ENCODE measurements around the gene SHC3. TPM values are rescaled to one million over a fixed set of nuclear protein-coding genes. Genes with fewer than 3 reads are reported as not detected.

Gene SHC3
- total and polyA plus RNA-seq, 2 experiments from 2014 or later = 1.3 to 2.9 TPM

GRCh38 chr9:89096807-89097206, 81.8 kb downstream of the SHC3 start:
- H3K4me1 Mint-ChIP-seq = no peaks in the 10 kb centered on the region
- Histone ChIP-seq H3K27ac (ENCODE audit: low read depth) (no peak overlapping the region), H3K27me3 (ENCODE audit: insufficient read depth) (no peaks in the 10 kb centered on the region), H3K9me2 (ENCODE audit: insufficient read depth) (no peaks in the 10 kb centered on the region), H3K36me3 (ENCODE audit: insufficient read depth) (no peaks in the 10 kb centered on the region), H3K4me2 (no peak overlapping the region), H4K20me1 (replicated peaks; ENCODE audit: insufficient read depth) (no peaks in the 10 kb centered on the region), H2AFZ (no peak overlapping the region), H3K4me1 (ENCODE audit: insufficient read depth) (peaks cover 2% of the 10 kb centered on the region; the same call in 1 of the 2 replicates), H3K4me3 (no peak overlapping the region), H3F3A (replicated peaks; ENCODE audit: low read depth) (no peaks in the 10 kb centered on the region), H3K79me2 (replicated peaks; ENCODE audit: insufficient read depth) (no peaks in the 10 kb centered on the region)
- no peak overlapping the region for H3K4me3 Mint-ChIP-seq
- H3K9me3 Mint-ChIP-seq = no peaks in the 10 kb centered on the region; the same call in 2 of the 3 replicates
- no peak overlapping the region for H3K27ac Mint-ChIP-seq
- DNase-seq (ENCODE audit: low spot score) (peak; percentile 39), ATAC-seq (peak; percentile 39; the same call in 1 of the 3 replicates)
- no peaks in the 10 kb centered on the region; the same call in 2 of the 3 replicates for H3K36me3 Mint-ChIP-seq (ENCODE audit: low read depth)
- H3K27me3 Mint-ChIP-seq (ENCODE audit: insufficient read depth, low read depth, poor library complexity) = peaks cover 2% of the 10 kb centered on the region
- no peak for TF ChIP-seq ZNF114 (CRISPR knock-in tag; IDR thresholded peaks at IDR 0.05)
- no peak for TF ChIP-seq REST (IDR thresholded peaks at IDR 0.05; ENCODE audit: unreplicated experiment)
- TF ChIP-seq ZNF331 (CRISPR knock-in tag; IDR thresholded peaks at IDR 0.05; ENCODE audit: low read depth) = no peak
- no peak for TF ChIP-seq POLR2AphosphoS5 (IDR thresholded peaks at IDR 0.05; ENCODE audit: low read depth)
- no peak for TF ChIP-seq NANOG (IDR thresholded peaks at IDR 0.05; ENCODE audit: borderline replicate concordance)
- TF ChIP-seq CTCF (conservative IDR thresholded peaks at IDR 0.05; ENCODE audit: low read depth in 2 of 2) = peak; percentile 56 to 63

- Mint-ChIP-seq H3K36me3 (ENCODE audit: low read depth) (no peaks in the 10 kb centered on the region; the same call in 2 of the 3 replicates), H3K4me3 (no peak overlapping the region), H3K9me3 (no peaks in the 10 kb centered on the region; the same call in 2 of the 3 replicates), H3K27ac (peak overlapping the region; percentile 50; the same call in 1 of the 2 replicates), H3K4me1 (no peaks in the 10 kb centered on the region), H3K27me3 (ENCODE audit: insufficient read depth, low read depth, poor library complexity) (peaks cover 2% of the 10 kb centered on the region)
- DNase-seq (ENCODE audit: low spot score) (no peak), ATAC-seq (no peak)
- no peak overlapping the region for H3K27ac ChIP-seq (ENCODE audit: low read depth)
- H3K79me2 ChIP-seq (replicated peaks; ENCODE audit: insufficient read depth) = no peaks in the 10 kb centered on the region
- no peaks in the 10 kb centered on the region for H3K9me2 ChIP-seq (ENCODE audit: insufficient read depth)
- H3F3A ChIP-seq (replicated peaks; ENCODE audit: low read depth) = no peaks in the 10 kb centered on the region
- no peak overlapping the region for H3K4me3 ChIP-seq
- H3K36me3 ChIP-seq (ENCODE audit: insufficient read depth) = no peaks in the 10 kb centered on the region
- H3K4me2 ChIP-seq = no peak overlapping the region
- H2AFZ ChIP-seq = no peak overlapping the region
- no peaks in the 10 kb centered on the region for H3K27me3 ChIP-seq (ENCODE audit: insufficient read depth)
- H4K20me1 ChIP-seq (replicated peaks; ENCODE audit: insufficient read depth) = no peaks in the 10 kb centered on the region
- H3K4me1 ChIP-seq (ENCODE audit: insufficient read depth) = peaks cover 2% of the 10 kb centered on the region; the same call in 1 of the 2 replicates
- no peak for TF ChIP-seq CTCF (conservative IDR thresholded peaks at IDR 0.05; ENCODE audit: low read depth in 2 of 2)
- no peak for TF ChIP-seq CREB1 (CRISPR knock-in tag; IDR thresholded peaks at IDR 0.05; ENCODE audit: low read depth)
- TF ChIP-seq STAT1 (IDR thresholded peaks at IDR 0.05; ENCODE audit: unreplicated experiment) = no peak
- TF ChIP-seq REST (IDR thresholded peaks at IDR 0.05; ENCODE audit: unreplicated experiment) = no peak
Observed at GRCh38 chr9:89095761-89096528, 82.7 kb downstream of the SHC3 start.

All from GM23338 (cell line).